B cell (primary cell): ENCODE measurements around the gene MAP3K20. TPM values are rescaled to one million over a fixed set of nuclear protein-coding genes. Genes with fewer than 3 reads are reported as not detected.
"Not testable (repeated sequence)": the region's sequence is repeated elsewhere in the genome, so short reads cannot be mapped to it uniquely, and the experiment has no call there.

Experiments
- ATAC-seq: fragments of 200-7000 bp; cut with Tn5 transposase; one replicate; pipeline ENCODE4 v1.10.0; 2021; ENCODE audit warnings: low read depth, mild to moderate bottlenecking, moderate number of reproducible peaks, moderate library complexity
- CTCF ChIA-PET: fragments of 350-600 bp; sonication (Branson Sonifier 250); formaldehyde crosslinking; loops from one replicate; lab custom pipeline; 2021; ENCODE audit warnings: antibody characterized with exemption, inconsistent platforms; lab: Charles Lee
- POLR2A ChIA-PET: fragments of 350-600 bp; sonication (Branson Sonifier 250); formaldehyde crosslinking; loops from one replicate; lab custom pipeline; 2021; ENCODE audit warnings: antibody characterized with exemption; lab: Charles Lee
- DNase-seq: peaks from one replicate; pipeline ENCODE4 v3.0.0; 2013
- H2AFZ ChIP-seq: 2 replicates; pipeline ENCODE4 v1.6.1; 2012; ENCODE audit warnings: mild to moderate bottlenecking, low read depth, low read length; ENCODE audit not compliant: insufficient read depth, poor library complexity, severe bottlenecking
- H3K27ac ChIP-seq, 2 donors: 1 replicate in 1 of 2; 2 replicates in 1 of 2; pipeline ENCODE4 v1.5.1; 2012 to 2013; ENCODE audit warnings: low read length in 2 of 2, mild to moderate bottlenecking in 2 of 2, moderate library complexity in 1 of 2
- H3K27me3 ChIP-seq, 4 experiments: fragments of 200-600 bp in 1 of 4; sonication (generic) in 1 of 4; replicated peaks in 1 of 4; 1 replicate in 2 of 4; 2 replicates in 2 of 4; pipeline versions ENCODE4 v1.6.1 to v1.7.0; 2013 to 2016; ENCODE audit warnings: low read length in 3 of 4, mild to moderate bottlenecking in 2 of 4, mixed read lengths in 1 of 4, moderate library complexity in 1 of 4; ENCODE audit not compliant: insufficient read depth in 4 of 4, control insufficient read depth in 3 of 4; ENCODE audit errors: control extremely low read depth in 1 of 4
- H3K36me3 ChIP-seq, 2 experiments: replicated peaks in 1 of 2; 1 replicate in 1 of 2; 2 replicates in 1 of 2; pipeline versions ENCODE4 v1.6.1 to v1.7.1; 2013; ENCODE audit warnings: low read length in 1 of 2; ENCODE audit not compliant: insufficient read depth in 2 of 2, control insufficient read depth in 1 of 2; ENCODE audit errors: control extremely low read depth in 1 of 2, extremely low read depth in 1 of 2
- H3K4me1 ChIP-seq, 2 donors: fragments of 200-600 bp in 1 of 2; sonication (generic) in 1 of 2; 1 replicate in 1 of 2; 2 replicates in 1 of 2; pipeline versions ENCODE4 v1.5.1 to v1.6.1; 2013 to 2017; ENCODE audit warnings: low read length in 2 of 2; ENCODE audit not compliant: control insufficient read depth in 2 of 2, insufficient read depth in 2 of 2
- H3K4me2 ChIP-seq: replicated peaks from 2 replicates; pipeline ENCODE3; 2012; ENCODE audit warnings: mild to moderate bottlenecking, low read depth, low read length; ENCODE audit not compliant: poor library complexity, severe bottlenecking
- H3K4me3 ChIP-seq, 5 experiments: fragments of 200-600 bp in 1 of 5; sonication (generic) in 1 of 5; 1 replicate in 3 of 5; 2 replicates in 2 of 5; pipeline versions ENCODE4 v1.5.1 to v1.7.0; 2011 to 2016; ENCODE audit warnings: low read length in 4 of 5, mild to moderate bottlenecking in 4 of 5, low read depth in 2 of 5, control low read depth in 1 of 5, moderate library complexity in 1 of 5; ENCODE audit not compliant: insufficient read depth in 1 of 5; ENCODE audit errors: control extremely low read depth in 1 of 5, extremely low read depth in 1 of 5
- H3K79me2 ChIP-seq: fragments of 200-600 bp; sonication (generic); one replicate; pipeline ENCODE4 v1.6.0; 2016; ENCODE audit warnings: low read length; ENCODE audit not compliant: control insufficient read depth, insufficient read depth
- H3K9ac ChIP-seq: fragments of 200-600 bp; sonication (generic); 2 replicates; pipeline ENCODE4 v1.6.1; 2017; ENCODE audit warnings: mild to moderate bottlenecking, low read length, moderate library complexity
- H3K9me3 ChIP-seq, 3 donors: one replicate each; pipeline versions ENCODE4 v1.6.1 to v1.7.1; 2013; ENCODE audit warnings: low read length in 2 of 3; ENCODE audit not compliant: control insufficient read depth in 2 of 3, insufficient read depth in 1 of 3; ENCODE audit errors: control extremely low read depth in 1 of 3
- H4K20me1 ChIP-seq: 2 replicates; pipeline ENCODE4 v1.6.0; 2012; ENCODE audit warnings: mild to moderate bottlenecking, low read length; ENCODE audit not compliant: insufficient read depth, control insufficient read depth, poor library complexity, severe bottlenecking
- H3K27ac Mint-ChIP-seq: one replicate; pipeline ENCODE4 v1.8.0; 2021; ENCODE audit warnings: mixed read lengths
- H3K27me3 Mint-ChIP-seq: one replicate; pipeline ENCODE4 v1.8.0; 2021; ENCODE audit warnings: mixed read lengths
- H3K4me1 Mint-ChIP-seq: one replicate; pipeline ENCODE4 v1.8.0; 2021; ENCODE audit warnings: mixed read lengths
- H3K4me3 Mint-ChIP-seq: one replicate; pipeline ENCODE4 v1.8.0; 2021; ENCODE audit warnings: mixed read lengths
- H3K9me3 Mint-ChIP-seq: one replicate; pipeline ENCODE4 v1.8.0; 2022; ENCODE audit warnings: mixed read lengths; ENCODE audit not compliant: insufficient read depth
- EZH2 ChIP-seq: IDR thresholded peaks from 2 replicates; pipeline ENCODE4 v1.6.1; 2012; ENCODE audit warnings: borderline replicate concordance, low read depth, mild to moderate bottlenecking, moderate library complexity, low read length; ENCODE audit not compliant: insufficient read depth, poor library complexity, severe bottlenecking
- WGBS: methylation state at CpG from one replicate; pipeline ENCODE4 v1.1.5; 2013; ENCODE audit warnings: missing lambda C conversion rate; ENCODE audit not compliant: insufficient coverage; 5-methylcytosine and 5-hydroxymethylcytosine counted together
- intact Hi-C: fragments of 100-400 bp; cut with micrococcal nuclease; formaldehyde crosslinking; loops from one replicate; pipeline ENCODE4 v1.10.0; 2022
- polyA plus RNA-seq: library from polyadenylated mRNA; depleted of rRNA; stranded (reverse); fragments of >200 nt; gene quantifications from 2 replicates; pipeline ENCODE4 v1.2.3, GENCODE V29; 2012
- total RNA-seq, 2 donors: library from RNA; stranded (reverse); fragments of 120-200 nt in 1 of 2; gene quantifications; 1 replicate in 1 of 2; 2 replicates in 1 of 2; pipeline versions ENCODE4 v1.2.3 to v1.2.4, GENCODE V29; 2013 to 2022
- TF ChIP-seq, protein P1 (sequence below): fragments of 200-600 bp; IDR thresholded peaks from one replicate; pipeline ENCODE4 v1.8.0; 2022; ENCODE audit warnings: antibody characterized with exemption, mild to moderate bottlenecking

MAP3K20 gene
- total and polyA plus RNA-seq, 2 donors (not counting 1 experiment from before 2014, with no cell fraction given): 2.2 to 9.1 TPM

DNA sequence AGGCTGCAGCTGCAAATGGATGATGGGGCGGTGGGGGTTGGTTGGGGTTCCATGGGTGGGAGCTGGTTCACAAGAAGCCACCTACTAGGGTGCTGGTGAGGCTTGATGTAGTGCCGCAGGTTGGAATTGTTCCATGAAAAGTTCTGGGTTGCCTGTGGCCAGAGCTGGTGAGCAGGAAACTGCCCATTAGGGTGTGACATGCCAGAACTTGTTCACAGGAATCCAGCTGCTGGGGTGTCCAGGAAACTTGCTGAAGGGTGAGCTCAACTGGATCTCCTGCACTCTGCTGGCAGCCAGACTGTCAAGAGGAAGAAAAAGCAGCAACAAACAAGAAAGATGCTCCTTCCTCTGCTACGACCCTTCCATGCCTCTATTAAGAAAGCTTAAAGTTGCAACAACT lies 48.8 kb downstream of the MAP3K20 start:
- no peak for DNase-seq
- H3K4me1 Mint-ChIP-seq: peaks cover 6% of the 10 kb centered on the region
- H3K27ac Mint-ChIP-seq: no peak overlapping the region
- no peak for TF ChIP-seq EZH2
- H3K9me3 Mint-ChIP-seq: no peaks in the 10 kb centered on the region
- no peak overlapping the region for H3K4me3 Mint-ChIP-seq
- no peak overlapping the region for H2AFZ ChIP-seq
- no peak for ATAC-seq
- H4K20me1 ChIP-seq: no peaks in the 10 kb centered on the region
- ChIA-PET CTCF (no interaction called here), POLR2A (no interaction called here)
- peaks cover 5 to 20% of the 10 kb centered on the region in 2 donors for H3K4me1 ChIP-seq
- H3K4me2 ChIP-seq: no peak overlapping the region
- H3K9ac ChIP-seq: no peak overlapping the region
- 95% methylated on average over 2 of the region's 3 CpGs for WGBS
- H3K4me3 ChIP-seq: no peak overlapping the region
- H3K27me3 ChIP-seq: no peaks in the 10 kb centered on the region
- intact Hi-C loops: no loop called here
- no peaks in the 10 kb centered on the region for H3K9me3 ChIP-seq
- H3K79me2 ChIP-seq: no peaks in the 10 kb centered on the region
- no peaks in the 10 kb centered on the region for H3K36me3 ChIP-seq
- no peaks in the 10 kb centered on the region for H3K27me3 Mint-ChIP-seq
- H3K27ac ChIP-seq: no peak overlapping the region

DNA sequence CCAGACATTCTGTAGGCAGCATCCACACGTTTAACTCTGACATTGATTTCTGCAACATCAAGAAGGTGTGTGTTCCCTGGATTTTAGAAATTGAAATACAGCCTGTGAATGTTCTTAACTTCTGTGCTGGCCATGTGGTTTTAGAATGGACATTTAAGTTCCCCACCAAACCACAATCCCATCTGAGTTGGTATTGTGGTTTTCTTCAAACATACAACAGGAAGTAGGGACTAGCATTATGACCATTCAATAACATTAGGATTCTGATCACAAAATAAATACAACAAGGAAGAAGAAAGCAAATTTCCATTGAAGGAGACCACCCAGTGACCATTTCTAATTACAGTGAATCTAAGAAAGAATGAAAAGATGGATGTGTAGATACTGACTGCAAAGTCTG lies 51.2 kb downstream of the MAP3K20 start:
- H3K27me3 ChIP-seq: no peaks in the 10 kb centered on the region
- no peak overlapping the region for H3K27ac ChIP-seq
- TF ChIP-seq EZH2: no peak
- TF ChIP-seq, protein P1, sequence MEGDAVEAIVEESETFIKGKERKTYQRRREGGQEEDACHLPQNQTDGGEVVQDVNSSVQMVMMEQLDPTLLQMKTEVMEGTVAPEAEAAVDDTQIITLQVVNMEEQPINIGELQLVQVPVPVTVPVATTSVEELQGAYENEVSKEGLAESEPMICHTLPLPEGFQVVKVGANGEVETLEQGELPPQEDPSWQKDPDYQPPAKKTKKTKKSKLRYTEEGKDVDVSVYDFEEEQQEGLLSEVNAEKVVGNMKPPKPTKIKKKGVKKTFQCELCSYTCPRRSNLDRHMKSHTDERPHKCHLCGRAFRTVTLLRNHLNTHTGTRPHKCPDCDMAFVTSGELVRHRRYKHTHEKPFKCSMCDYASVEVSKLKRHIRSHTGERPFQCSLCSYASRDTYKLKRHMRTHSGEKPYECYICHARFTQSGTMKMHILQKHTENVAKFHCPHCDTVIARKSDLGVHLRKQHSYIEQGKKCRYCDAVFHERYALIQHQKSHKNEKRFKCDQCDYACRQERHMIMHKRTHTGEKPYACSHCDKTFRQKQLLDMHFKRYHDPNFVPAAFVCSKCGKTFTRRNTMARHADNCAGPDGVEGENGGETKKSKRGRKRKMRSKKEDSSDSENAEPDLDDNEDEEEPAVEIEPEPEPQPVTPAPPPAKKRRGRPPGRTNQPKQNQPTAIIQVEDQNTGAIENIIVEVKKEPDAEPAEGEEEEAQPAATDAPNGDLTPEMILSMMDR: no peak
- intact Hi-C loops: no loop called here
- H3K4me1 ChIP-seq: peaks cover 0 to 11% of the 10 kb centered on the region in 2 donors
- DNase-seq (no peak), ATAC-seq (no peak)
- Mint-ChIP-seq H3K9me3 (no peaks in the 10 kb centered on the region), H3K4me3 (no peak overlapping the region), H3K27ac (no peak overlapping the region), H3K4me1 (peaks cover 3% of the 10 kb centered on the region), H3K27me3 (no peaks in the 10 kb centered on the region)
- no peak overlapping the region for H2AFZ ChIP-seq
- ChIA-PET CTCF (no interaction called here), POLR2A (no interaction called here)
- H3K4me2 ChIP-seq: no peak overlapping the region
- no peaks in the 10 kb centered on the region for H3K9me3 ChIP-seq
- WGBS: no CpG with 5 or more reads among the region's 1 CpG
- H3K36me3 ChIP-seq: no peaks in the 10 kb centered on the region
- no peak overlapping the region for H3K4me3 ChIP-seq
- H3K79me2 ChIP-seq: no peaks in the 10 kb centered on the region
- no peak overlapping the region for H3K9ac ChIP-seq
- no peaks in the 10 kb centered on the region for H4K20me1 ChIP-seq

GRCh38 chr2:173128132-173128531 lies 52.5 kb downstream of the MAP3K20 start:
- H3K79me2 ChIP-seq, DNase-seq, H3K27ac ChIP-seq, H3K9ac ChIP-seq, H3K4me3 ChIP-seq, H3K4me3 Mint-ChIP-seq, H3K36me3 ChIP-seq, H3K4me1 ChIP-seq, H3K9me3 Mint-ChIP-seq, CTCF ChIA-PET, H4K20me1 ChIP-seq, H3K27me3 Mint-ChIP-seq, H3K4me1 Mint-ChIP-seq, POLR2A ChIA-PET, ATAC-seq, intact Hi-C loops, H3K27ac Mint-ChIP-seq, H3K9me3 ChIP-seq, H3K27me3 ChIP-seq, H2AFZ ChIP-seq, H3K4me2 ChIP-seq: not testable (repeated sequence)
- WGBS: 93% methylated on average over 5 of the region's 5 CpGs
